ACC112 (cell line): ENCODE data around the gene RABGAP1L.
A peak's percentile ranks its signal among the peaks of the same experiment; 100 is the strongest.
"Not testable (repeated sequence)": the region's sequence is repeated elsewhere in the genome, so short reads cannot be mapped to it uniquely, and the experiment has no call there.

Experiments
- H2AFZ ChIP-seq: fragments of 200-600 bp; sonication (generic); one replicate; pipeline ENCODE4 v1.6.0; 2017; ENCODE audit warnings: antibody characterized with exemption, low read length; ENCODE audit not compliant: unreplicated experiment
- H3K27ac ChIP-seq: fragments of 200-600 bp; sonication (generic); 2 replicates; pipeline ENCODE4 v1.5.1; 2014; ENCODE audit warnings: low read depth, mild to moderate bottlenecking, antibody characterized with exemption, low read length, moderate library complexity
- H3K27me3 ChIP-seq: fragments of 200-600 bp; sonication (generic); 2 replicates; pipeline ENCODE4 v1.6.1; 2014; ENCODE audit warnings: mild to moderate bottlenecking, antibody characterized with exemption, low read length, moderate library complexity, mixed read lengths; ENCODE audit not compliant: insufficient read depth
- H3K36me3 ChIP-seq: fragments of 200-600 bp; sonication (generic); 2 replicates; pipeline ENCODE4 v1.6.1; 2016; ENCODE audit warnings: mild to moderate bottlenecking, antibody characterized with exemption, low read length, moderate library complexity, mixed read lengths; ENCODE audit not compliant: insufficient read depth
- H3K4me1 ChIP-seq: fragments of 200-600 bp; sonication (generic); one replicate; pipeline ENCODE4 v1.6.1; 2016; ENCODE audit warnings: low read length, mixed read lengths; ENCODE audit not compliant: insufficient read depth, unreplicated experiment, control insufficient read depth
- H3K4me3 ChIP-seq: fragments of 200-600 bp; sonication (generic); 2 replicates; pipeline ENCODE4 v1.5.1; 2014; ENCODE audit warnings: mild to moderate bottlenecking, low read depth, low read length
- H3K79me2 ChIP-seq: fragments of 200-600 bp; sonication (generic); one replicate; pipeline ENCODE4 v1.6.0; 2016; ENCODE audit warnings: low read length; ENCODE audit not compliant: control insufficient read depth, unreplicated experiment, insufficient read depth

RABGAP1L gene

DNA sequence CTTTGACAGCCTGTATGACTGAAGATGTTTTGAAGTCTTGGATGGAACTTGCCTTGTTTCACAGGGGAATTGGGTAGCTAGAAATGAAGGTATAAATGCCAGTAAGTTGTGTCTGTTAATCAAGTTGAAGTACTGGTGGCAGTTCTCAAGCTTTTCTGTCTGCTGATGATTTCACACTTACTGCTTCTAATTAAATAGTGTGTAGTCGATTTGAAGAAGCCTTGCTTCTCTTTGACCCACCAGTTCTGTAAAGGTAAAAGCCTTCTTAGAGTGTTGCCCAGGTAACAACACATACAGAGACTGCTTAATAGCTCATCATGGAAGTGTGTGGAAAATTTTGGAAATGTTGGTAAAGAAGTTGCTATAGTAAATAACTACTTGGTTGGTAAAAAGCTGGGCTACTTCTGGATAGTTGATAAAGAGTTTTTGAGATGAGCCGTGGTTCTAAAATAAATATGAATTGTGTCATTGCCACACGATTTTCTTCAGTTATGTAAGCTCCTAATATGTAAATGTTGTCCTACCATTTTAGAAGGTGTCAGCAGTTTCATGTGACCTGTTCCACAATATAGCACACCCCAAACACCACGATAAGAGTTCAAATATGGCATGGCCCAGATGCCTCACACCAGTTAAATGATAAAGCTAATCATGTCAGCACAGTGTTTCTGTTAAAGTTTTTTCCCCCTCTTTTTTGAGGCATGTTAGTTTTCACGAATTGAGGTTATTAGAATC is 7.4 kb downstream of the RABGAP1L start:
- Histone ChIP-seq H3K79me2 (peaks cover 14% of the 10 kb centered on the region), H3K27me3 (no peaks in the 10 kb centered on the region), H3K4me1 (no peaks in the 10 kb centered on the region), H2AFZ (no peak overlapping the region), H3K36me3 (no peaks in the 10 kb centered on the region), H3K4me3 (no peak overlapping the region), H3K27ac (no peak overlapping the region)

DNA sequence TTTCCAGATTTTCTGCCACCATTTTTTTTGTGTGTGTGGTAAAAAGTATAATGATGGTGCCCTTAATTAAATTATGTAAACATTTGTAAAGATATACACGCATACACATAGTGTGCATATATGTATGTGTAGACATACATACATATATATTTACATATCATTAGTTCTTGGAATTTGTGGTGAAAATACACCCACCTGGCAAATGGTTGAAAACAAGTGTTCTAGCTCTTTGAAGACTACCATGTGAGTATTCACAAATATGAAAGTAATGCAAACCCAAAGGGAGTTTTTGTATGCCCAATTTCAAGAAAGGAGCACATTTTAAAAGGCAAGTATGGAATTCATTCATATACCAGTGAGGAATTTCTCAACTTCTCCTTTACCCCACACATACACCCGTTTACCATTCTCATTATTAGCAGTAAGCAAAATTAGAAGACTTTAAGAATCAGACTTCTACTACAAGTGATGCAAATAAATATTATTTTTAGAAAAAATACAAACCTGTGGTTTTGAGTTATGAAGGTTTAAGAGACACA is 8.0 kb downstream of the RABGAP1L start:
- Histone ChIP-seq H3K4me3 (no peak overlapping the region), H3K27me3 (no peaks in the 10 kb centered on the region), H2AFZ (no peak overlapping the region), H3K4me1 (no peaks in the 10 kb centered on the region), H3K27ac (no peak overlapping the region), H3K79me2 (peaks cover 11% of the 10 kb centered on the region), H3K36me3 (no peaks in the 10 kb centered on the region)

DNA sequence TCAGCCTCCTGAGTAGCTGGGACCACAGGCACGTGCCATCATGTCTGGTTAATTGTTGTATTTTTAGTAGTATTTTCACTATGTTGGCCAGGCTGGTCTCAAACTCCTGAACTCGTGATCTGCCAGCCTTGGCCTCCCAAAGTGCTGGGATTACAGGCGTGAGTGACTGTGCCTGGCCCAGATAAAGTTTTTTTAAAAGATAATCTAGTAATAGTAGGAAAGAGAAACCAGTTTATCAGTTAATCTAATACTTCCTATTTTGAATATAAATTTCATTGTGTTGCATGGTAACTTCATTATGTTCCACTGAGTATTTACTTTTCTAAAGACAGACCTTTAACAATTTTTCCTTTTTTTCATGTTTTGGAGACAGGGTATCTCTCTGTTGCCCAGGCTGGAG is 10.0 kb downstream of the RABGAP1L start:
- Histone ChIP-seq H3K27ac (no peak overlapping the region), H3K79me2 (peaks cover 4% of the 10 kb centered on the region), H3K27me3 (no peaks in the 10 kb centered on the region), H2AFZ (no peak overlapping the region), H3K36me3 (no peaks in the 10 kb centered on the region), H3K4me3 (no peak overlapping the region), H3K4me1 (no peaks in the 10 kb centered on the region)

DNA sequence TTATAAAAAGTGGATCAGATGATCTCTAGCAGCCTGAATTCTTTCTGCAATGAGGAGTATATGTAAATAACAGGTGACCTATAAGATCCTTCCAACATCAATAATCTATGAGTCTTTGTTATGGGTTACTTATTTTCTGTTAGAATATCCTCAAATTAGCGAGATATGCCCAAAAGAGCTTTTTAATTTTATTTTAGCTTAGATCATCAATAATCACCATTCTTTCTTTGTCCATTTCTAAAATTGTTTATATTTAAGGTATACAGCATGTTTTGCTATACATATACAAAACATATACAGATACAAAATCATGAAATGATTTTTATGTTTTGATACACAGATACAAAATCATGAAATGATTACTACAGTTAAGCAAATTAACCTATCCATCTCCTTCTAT is 11.8 kb downstream of the RABGAP1L start:
- H3K79me2 ChIP-seq: peaks cover 4% of the 10 kb centered on the region
- H3K27me3 ChIP-seq: no peaks in the 10 kb centered on the region
- H3K4me3 ChIP-seq: no peak overlapping the region
- H2AFZ ChIP-seq: no peak overlapping the region
- no peaks in the 10 kb centered on the region for H3K4me1 ChIP-seq
- H3K36me3 ChIP-seq: no peaks in the 10 kb centered on the region
- H3K27ac ChIP-seq: no peak overlapping the region

DNA sequence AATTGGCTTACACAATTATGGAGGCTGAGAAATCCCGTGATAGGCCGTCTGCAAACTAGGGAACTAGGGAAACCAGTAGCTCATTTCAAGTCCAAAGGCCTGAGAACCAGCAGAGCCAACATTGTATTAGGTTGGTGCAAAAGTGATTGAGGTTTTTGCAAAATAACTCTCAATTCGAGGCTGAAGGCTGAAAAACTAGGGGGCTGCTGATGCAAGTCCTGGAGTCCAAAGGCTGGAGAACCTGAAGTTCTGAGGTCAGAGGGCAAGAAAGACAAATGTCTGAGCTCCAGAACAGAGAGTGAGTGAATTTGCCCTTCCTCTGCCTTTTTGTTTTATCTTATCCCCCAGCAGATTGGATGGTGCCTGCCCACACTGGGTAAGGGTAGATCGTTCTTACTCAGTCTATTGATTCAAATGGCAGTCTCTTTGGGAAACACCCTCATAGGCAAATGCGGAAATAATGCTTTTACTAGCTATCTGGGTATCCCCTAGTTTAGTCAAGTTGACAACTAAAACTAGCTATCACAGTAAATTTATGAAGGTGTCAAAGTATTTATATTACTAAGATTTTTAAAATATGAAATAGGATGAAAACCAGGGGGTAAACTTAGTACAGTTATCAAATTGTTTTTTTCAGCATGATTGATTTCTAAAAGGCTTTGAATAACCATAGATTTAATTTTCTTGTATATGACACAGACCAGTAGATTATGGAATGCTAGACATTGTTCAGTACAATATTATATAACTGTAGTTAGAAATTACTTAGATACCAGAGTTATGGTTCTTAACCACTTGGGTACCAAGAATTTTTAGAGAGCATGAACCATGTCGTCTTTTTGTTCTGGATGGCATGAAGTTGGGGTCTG is 15.4 kb downstream of the RABGAP1L start:
- H3K27me3 ChIP-seq: no peaks in the 10 kb centered on the region
- no peaks in the 10 kb centered on the region for H3K36me3 ChIP-seq
- no peak overlapping the region for H2AFZ ChIP-seq
- H3K27ac ChIP-seq: no peak overlapping the region
- peaks cover 7% of the 10 kb centered on the region for H3K79me2 ChIP-seq
- no peak overlapping the region for H3K4me3 ChIP-seq
- no peaks in the 10 kb centered on the region for H3K4me1 ChIP-seq

DNA sequence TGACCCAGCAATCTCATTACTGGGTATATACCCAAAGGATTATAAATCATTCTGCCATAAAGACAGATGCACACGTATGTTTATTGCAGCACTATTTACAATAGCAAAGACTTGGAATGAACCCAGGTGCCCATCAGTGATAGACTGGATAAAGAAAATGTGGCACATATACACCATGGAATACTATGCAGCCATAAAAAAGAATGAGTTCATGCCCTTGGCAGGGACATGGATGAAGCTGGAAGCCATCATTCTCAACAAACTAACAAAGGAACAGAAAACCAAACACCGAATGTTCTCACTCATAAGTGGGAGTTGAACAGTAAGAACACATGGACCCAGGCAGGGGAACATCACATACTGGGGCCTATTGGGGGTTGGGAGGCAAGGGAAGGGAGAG is 19.1 kb downstream of the RABGAP1L start:
- not testable (repeated sequence) for H3K27ac ChIP-seq, H2AFZ ChIP-seq, H3K4me3 ChIP-seq, H3K36me3 ChIP-seq, H3K27me3 ChIP-seq, H3K4me1 ChIP-seq
- H3K79me2 ChIP-seq: peaks cover 12% of the 10 kb centered on the region

DNA sequence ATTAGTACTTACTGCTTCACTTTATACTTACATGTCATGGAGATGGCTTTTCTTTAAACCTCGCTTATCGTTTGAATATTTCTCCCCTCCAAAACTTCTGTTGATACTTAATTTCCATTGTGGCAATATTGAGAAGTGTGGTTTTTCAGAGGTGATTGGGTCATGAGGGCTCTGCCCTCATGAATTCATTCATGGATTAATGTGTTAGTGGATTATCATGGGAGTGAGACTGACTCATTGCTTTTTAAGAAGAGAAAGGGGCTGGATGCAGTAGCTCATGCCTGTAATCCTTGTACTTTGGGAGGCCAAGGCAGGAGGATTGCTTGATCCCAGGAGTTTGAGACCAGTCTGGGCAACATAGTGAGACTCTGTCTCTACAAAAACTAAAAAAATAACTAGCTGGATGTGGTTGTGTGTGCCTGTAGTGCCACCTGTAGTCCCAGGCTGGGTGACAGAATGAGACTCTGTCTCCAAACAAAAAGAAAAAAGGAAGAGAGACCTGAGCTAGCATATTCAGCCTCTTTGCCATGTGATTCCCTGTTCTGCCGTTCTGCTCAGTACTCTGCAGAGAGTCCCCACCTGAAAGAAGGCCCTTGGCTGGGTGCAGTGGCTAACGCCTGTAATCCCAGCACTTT is 30.2 kb downstream of the RABGAP1L start:
- no peak overlapping the region for H3K4me3 ChIP-seq
- peaks cover 5% of the 10 kb centered on the region for H3K79me2 ChIP-seq
- H3K36me3 ChIP-seq: peaks cover 3% of the 10 kb centered on the region; the same call in 1 of the 2 replicates
- peaks cover 13% of the 10 kb centered on the region for H3K4me1 ChIP-seq
- no peak overlapping the region for H2AFZ ChIP-seq
- no peak overlapping the region for H3K27ac ChIP-seq
- H3K27me3 ChIP-seq: no peaks in the 10 kb centered on the region

DNA sequence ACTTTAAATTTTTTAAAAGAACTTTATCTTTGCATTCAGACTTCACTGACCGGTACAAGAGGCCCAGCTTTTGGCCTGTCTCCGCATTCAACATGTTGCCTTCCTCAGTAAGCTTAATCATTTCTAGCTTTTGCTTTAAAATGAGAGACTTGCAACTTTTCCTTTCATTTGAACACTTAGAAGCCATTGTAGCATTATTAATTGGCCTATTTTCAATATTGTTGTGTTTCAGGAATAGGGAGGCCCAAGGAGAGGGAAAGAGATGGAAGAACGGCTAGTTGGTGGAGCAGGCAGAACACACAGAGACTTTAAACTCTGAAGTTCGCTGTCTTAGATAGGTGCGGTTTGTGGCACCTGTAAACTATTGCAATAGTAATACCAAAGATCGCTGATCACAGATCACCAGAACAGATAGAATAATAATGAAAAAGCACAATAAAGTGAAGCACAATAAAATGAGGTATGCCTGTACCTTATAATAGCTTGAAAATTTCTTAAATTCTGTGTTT is 31.4 kb downstream of the RABGAP1L start:
- peaks cover 13% of the 10 kb centered on the region for H3K4me1 ChIP-seq
- peaks cover 3% of the 10 kb centered on the region; the same call in 1 of the 2 replicates for H3K36me3 ChIP-seq
- H3K27me3 ChIP-seq: no peaks in the 10 kb centered on the region
- no peaks in the 10 kb centered on the region for H3K79me2 ChIP-seq
- H2AFZ ChIP-seq: peak overlapping the region; percentile 28
- H3K27ac ChIP-seq: no peak overlapping the region
- no peak overlapping the region for H3K4me3 ChIP-seq

DNA sequence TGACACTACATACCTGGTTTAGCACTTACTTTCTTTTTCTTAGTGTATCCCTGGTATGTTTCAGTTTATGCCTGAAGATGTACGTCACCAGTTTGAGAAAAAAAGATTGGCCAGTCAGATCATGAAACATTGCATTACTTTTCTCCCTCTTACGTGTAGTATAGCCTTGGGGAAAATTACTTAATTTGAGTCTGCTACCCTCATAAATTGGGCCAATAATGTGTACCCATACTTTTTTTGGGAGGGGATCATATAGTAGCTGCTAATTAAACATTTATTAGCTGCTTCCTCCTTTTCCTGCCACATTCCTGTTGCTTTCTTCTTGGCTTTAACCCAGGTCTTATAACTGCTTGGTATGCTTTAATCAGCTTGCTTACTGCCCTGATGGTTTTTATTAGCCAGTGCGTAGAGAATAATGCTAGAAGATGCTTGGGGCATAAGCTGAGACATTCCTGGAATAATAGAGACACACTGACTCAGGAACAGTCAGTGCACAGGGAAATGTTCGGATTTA is 32.1 kb downstream of the RABGAP1L start:
- peaks cover 3% of the 10 kb centered on the region; the same call in 1 of the 2 replicates for H3K36me3 ChIP-seq
- peak overlapping the region; percentile 23; the same call in 1 of the 2 replicates for H3K27ac ChIP-seq
- H3K27me3 ChIP-seq: no peaks in the 10 kb centered on the region
- peaks cover 13% of the 10 kb centered on the region for H3K4me1 ChIP-seq
- H2AFZ ChIP-seq: peak overlapping the region; percentile 39
- no peak overlapping the region; the same call in 1 of the 2 replicates for H3K4me3 ChIP-seq
- H3K79me2 ChIP-seq: no peaks in the 10 kb centered on the region

DNA sequence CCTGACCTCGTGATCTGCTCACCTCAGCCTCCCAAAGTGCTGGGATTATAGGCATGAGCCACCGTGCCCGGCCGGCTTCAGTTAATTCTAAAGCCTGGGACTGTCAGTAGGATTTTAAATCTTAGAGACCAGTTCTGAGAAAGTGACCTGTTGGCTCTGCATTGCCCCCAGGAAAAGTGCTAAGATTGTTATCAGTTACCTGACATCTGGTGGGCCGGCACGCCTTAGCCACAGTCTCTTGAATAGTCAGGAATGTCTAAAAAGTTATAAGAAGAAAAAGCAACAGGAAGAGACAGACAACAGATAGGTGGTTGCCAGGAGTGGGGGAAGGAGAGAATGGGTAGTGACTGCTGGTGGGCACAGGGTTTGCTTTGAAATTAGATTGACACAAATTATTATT is 35.1 kb downstream of the RABGAP1L start:
- H3K27me3 ChIP-seq: no peaks in the 10 kb centered on the region
- H3K4me1 ChIP-seq: peaks cover 13% of the 10 kb centered on the region
- H3K27ac ChIP-seq: no peak overlapping the region
- no peaks in the 10 kb centered on the region for H3K36me3 ChIP-seq
- H3K79me2 ChIP-seq: no peaks in the 10 kb centered on the region
- H2AFZ ChIP-seq: no peak overlapping the region
- H3K4me3 ChIP-seq: no peak overlapping the region
